Mucosa of rectum (tissue), 2 donors: Measurements from ENCODE around the gene PPP1R13L.

Experiments
- H3K27ac ChIP-seq, 2 donors: one replicate each; pipeline ENCODE4 v1.7.0; 2013; ENCODE audit warnings: inconsistent platforms in 2 of 2, low read depth in 2 of 2, low read length in 2 of 2
- H3K27me3 ChIP-seq, 2 donors: one replicate each; pipeline ENCODE4 v1.7.0; 2013; ENCODE audit warnings: low read length in 2 of 2; ENCODE audit not compliant: control insufficient read depth in 2 of 2, insufficient read depth in 2 of 2
- H3K36me3 ChIP-seq, 2 donors: one replicate each; pipeline ENCODE4 v1.7.0; 2013; ENCODE audit warnings: low read length in 2 of 2; ENCODE audit not compliant: control insufficient read depth in 2 of 2, insufficient read depth in 2 of 2
- H3K4me1 ChIP-seq, 2 donors: one replicate each; pipeline ENCODE4 v1.7.0; 2013; ENCODE audit warnings: low read length in 2 of 2, mild to moderate bottlenecking in 1 of 2; ENCODE audit not compliant: control insufficient read depth in 2 of 2, insufficient read depth in 2 of 2
- H3K4me3 ChIP-seq, 2 donors: one replicate each; pipeline ENCODE4 v1.7.0; 2013; ENCODE audit warnings: low read length in 2 of 2
- H3K9ac ChIP-seq, 2 donors: one replicate each; pipeline ENCODE4 v1.7.0; 2013; ENCODE audit warnings: low read length in 2 of 2, low read depth in 1 of 2, mild to moderate bottlenecking in 1 of 2
- H3K9me3 ChIP-seq, 2 donors: one replicate each; pipeline ENCODE4 v1.7.0; 2013; ENCODE audit warnings: low read length in 2 of 2; ENCODE audit not compliant: control insufficient read depth in 2 of 2
- donor health status: healthy.
- donor health status: Normal muscosa, but diverticular disease.

Gene PPP1R13L

GRCh38 chr19:45355402-45355801, 49.5 kb downstream of the PPP1R13L start:
- no peaks in the 10 kb centered on the region for H3K27me3 ChIP-seq
- no peak overlapping the region for H3K4me3 ChIP-seq
- no peak overlapping the region for H3K9ac ChIP-seq
- H3K4me1 ChIP-seq = no peaks in the 10 kb centered on the region
- peaks cover 4 to 23% of the 10 kb centered on the region in 2 donors for H3K36me3 ChIP-seq
- H3K27ac ChIP-seq = no peak overlapping the region
- H3K9me3 ChIP-seq = no peaks in the 10 kb centered on the region

GRCh38 chr19:45354241-45354842, 50.5 kb downstream of the PPP1R13L start:
- Histone ChIP-seq H3K9me3 (no peaks in the 10 kb centered on the region), H3K4me1 (no peaks in the 10 kb centered on the region), H3K27me3 (no peaks in the 10 kb centered on the region), H3K27ac (no peak overlapping the region), H3K4me3 (no peak overlapping the region), H3K9ac (no peak overlapping the region), H3K36me3 (peaks cover 4 to 21% of the 10 kb centered on the region in 2 donors)

GRCh38 chr19:45352914-45353796, 51.7 kb downstream of the PPP1R13L start:
- H3K4me1 ChIP-seq = no peaks in the 10 kb centered on the region

GRCh38 chr19:45352471-45352870, 52.4 kb downstream of the PPP1R13L start:
- H3K4me1 ChIP-seq = no peaks in the 10 kb centered on the region
- no peak overlapping the region for H3K4me3 ChIP-seq
- H3K27ac ChIP-seq = no peak overlapping the region
- no peak overlapping the region for H3K9ac ChIP-seq
- peaks cover 1 to 3% of the 10 kb centered on the region in 2 donors for H3K27me3 ChIP-seq
- no peaks in the 10 kb centered on the region for H3K9me3 ChIP-seq
- peaks cover 4 to 20% of the 10 kb centered on the region in 2 donors for H3K36me3 ChIP-seq

More at GRCh38 chr19:45352914-45353796, 51.7 kb downstream of the PPP1R13L start:
- no peak overlapping the region for H3K4me3 ChIP-seq
- H3K27me3 ChIP-seq = no peaks in the 10 kb centered on the region
- H3K9ac ChIP-seq = no peak overlapping the region
- H3K27ac ChIP-seq = no peak overlapping the region
- H3K9me3 ChIP-seq = no peaks in the 10 kb centered on the region
- peaks cover 4 to 20% of the 10 kb centered on the region in 2 donors for H3K36me3 ChIP-seq

GRCh38 chr19:45352062-45352461, 52.8 kb downstream of the PPP1R13L start:
- no peaks in the 10 kb centered on the region for H3K4me1 ChIP-seq
- H3K36me3 ChIP-seq = peaks cover 4 to 20% of the 10 kb centered on the region in 2 donors
- peaks cover 3% of the 10 kb centered on the region in 2 donors for H3K27me3 ChIP-seq
- no peak overlapping the region for H3K9ac ChIP-seq
- H3K4me3 ChIP-seq = no peak overlapping the region
- no peaks in the 10 kb centered on the region for H3K9me3 ChIP-seq
- H3K27ac ChIP-seq = no peak overlapping the region

- Histone ChIP-seq H3K27me3 (peaks cover 5 to 7% of the 10 kb centered on the region in 2 donors), H3K9me3 (no peaks in the 10 kb centered on the region), H3K9ac (no peak overlapping the region), H3K27ac (no peak overlapping the region), H3K36me3 (peaks cover 4 to 20% of the 10 kb centered on the region in 2 donors), H3K4me3 (no peak overlapping the region), H3K4me1 (no peaks in the 10 kb centered on the region)
Observed at GRCh38 chr19:45351401-45351952, 53.4 kb downstream of the PPP1R13L start.

- peaks cover under 1 to 15% of the 10 kb centered on the region in 2 donors for H3K36me3 ChIP-seq
- H3K4me1 ChIP-seq = no peaks in the 10 kb centered on the region
- no peak overlapping the region for H3K4me3 ChIP-seq
- no peak overlapping the region for H3K27ac ChIP-seq
- no peak overlapping the region for H3K9ac ChIP-seq
- peaks cover 8 to 10% of the 10 kb centered on the region in 2 donors for H3K27me3 ChIP-seq
- no peaks in the 10 kb centered on the region for H3K9me3 ChIP-seq
Observed at GRCh38 chr19:45350477-45351058, 54.3 kb downstream of the PPP1R13L start.

GRCh38 chr19:45349430-45349941, 55.4 kb downstream of the PPP1R13L start:
- no peaks in the 10 kb centered on the region for H3K9me3 ChIP-seq
- no peak overlapping the region for H3K4me3 ChIP-seq
- no peaks in the 10 kb centered on the region for H3K4me1 ChIP-seq
- peaks cover 0 to 13% of the 10 kb centered on the region in 2 donors for H3K36me3 ChIP-seq
- H3K27me3 ChIP-seq = peaks cover 16 to 19% of the 10 kb centered on the region in 2 donors
- H3K27ac ChIP-seq = no peak overlapping the region
- H3K9ac ChIP-seq = no peak overlapping the region

- Histone ChIP-seq H3K27me3 (peaks cover 16 to 20% of the 10 kb centered on the region in 2 donors), H3K36me3 (peaks cover 0 to 10% of the 10 kb centered on the region in 2 donors)
Observed at GRCh38 chr19:45349126-45349415, 55.8 kb downstream of the PPP1R13L start.

More at GRCh38 chr19:45349126-45349415, 55.8 kb downstream of the PPP1R13L start:
- Histone ChIP-seq H3K9me3 (no peaks in the 10 kb centered on the region), H3K4me3 (no peak overlapping the region), H3K4me1 (no peaks in the 10 kb centered on the region), H3K27ac (no peak overlapping the region), H3K9ac (no peak overlapping the region)
